ENCODE data around the gene SRL. TPM values are rescaled to one million over a fixed set of nuclear protein-coding genes. Genes with fewer than 3 reads are reported as not detected.
A peak's percentile ranks its signal among the peaks of the same experiment; 100 is the strongest.

SRL gene
- total and polyA plus RNA-seq, 2 of the 13 experiments (the other 11 are each of a cell fraction or from before 2014, with no cell fraction given) = 0.05 TPM; not detected in 1

- TF ChIP-seq MNT (IDR thresholded peaks at IDR 0.05) (no peak), ZNF451 (CRISPR knock-in tag; IDR thresholded peaks at IDR 0.05) (no peak), AKAP8 (CRISPR knock-in tag; IDR thresholded peaks at IDR 0.05) (no peak), ZNF770 (CRISPR knock-in tag; IDR thresholded peaks at IDR 0.05) (no peak), UBTF (CRISPR knock-in tag; IDR thresholded peaks at IDR 0.05) (peak; percentile 23; the same call in 1 of the 2 replicates), ZBTB3 (CRISPR knock-in tag; IDR thresholded peaks at IDR 0.05; ENCODE audit: borderline replicate concordance, low read depth) (no peak; the same call in 1 of the 2 replicates), KDM5B (CRISPR knock-in tag; IDR thresholded peaks at IDR 0.05; ENCODE audit: borderline replicate concordance) (no peak), RFX3 (CRISPR knock-in tag; IDR thresholded peaks at IDR 0.05) (no peak), ZNF234 (CRISPR knock-in tag; conservative IDR thresholded peaks at IDR 0.05) (no peak), PRMT3 (CRISPR knock-in tag; IDR thresholded peaks at IDR 0.05; ENCODE audit: borderline replicate concordance, low read depth) (no peak), ZNF768 (CRISPR knock-in tag; IDR thresholded peaks at IDR 0.05) (no peak), RAD21 (CRISPR knock-in tag; IDR thresholded peaks at IDR 0.05) (no peak)
- TF ChIP-seq, protein P1, sequence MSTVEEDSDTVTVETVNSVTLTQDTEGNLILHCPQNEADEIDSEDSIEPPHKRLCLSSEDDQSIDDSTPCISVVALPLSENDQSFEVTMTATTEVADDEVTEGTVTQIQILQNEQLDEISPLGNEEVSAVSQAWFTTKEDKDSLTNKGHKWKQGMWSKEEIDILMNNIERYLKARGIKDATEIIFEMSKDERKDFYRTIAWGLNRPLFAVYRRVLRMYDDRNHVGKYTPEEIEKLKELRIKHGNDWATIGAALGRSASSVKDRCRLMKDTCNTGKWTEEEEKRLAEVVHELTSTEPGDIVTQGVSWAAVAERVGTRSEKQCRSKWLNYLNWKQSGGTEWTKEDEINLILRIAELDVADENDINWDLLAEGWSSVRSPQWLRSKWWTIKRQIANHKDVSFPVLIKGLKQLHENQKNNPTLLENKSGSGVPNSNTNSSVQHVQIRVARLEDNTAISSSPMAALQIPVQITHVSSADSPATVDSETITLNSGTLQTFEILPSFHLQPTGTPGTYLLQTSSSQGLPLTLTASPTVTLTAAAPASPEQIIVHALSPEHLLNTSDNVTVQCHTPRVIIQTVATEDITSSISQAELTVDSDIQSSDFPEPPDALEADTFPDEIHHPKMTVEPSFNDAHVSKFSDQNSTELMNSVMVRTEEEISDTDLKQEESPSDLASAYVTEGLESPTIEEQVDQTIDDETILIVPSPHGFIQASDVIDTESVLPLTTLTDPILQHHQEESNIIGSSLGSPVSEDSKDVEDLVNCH (CRISPR knock-in tag; IDR thresholded peaks at IDR 0.05) = no peak
- TF ChIP-seq, protein P2, sequence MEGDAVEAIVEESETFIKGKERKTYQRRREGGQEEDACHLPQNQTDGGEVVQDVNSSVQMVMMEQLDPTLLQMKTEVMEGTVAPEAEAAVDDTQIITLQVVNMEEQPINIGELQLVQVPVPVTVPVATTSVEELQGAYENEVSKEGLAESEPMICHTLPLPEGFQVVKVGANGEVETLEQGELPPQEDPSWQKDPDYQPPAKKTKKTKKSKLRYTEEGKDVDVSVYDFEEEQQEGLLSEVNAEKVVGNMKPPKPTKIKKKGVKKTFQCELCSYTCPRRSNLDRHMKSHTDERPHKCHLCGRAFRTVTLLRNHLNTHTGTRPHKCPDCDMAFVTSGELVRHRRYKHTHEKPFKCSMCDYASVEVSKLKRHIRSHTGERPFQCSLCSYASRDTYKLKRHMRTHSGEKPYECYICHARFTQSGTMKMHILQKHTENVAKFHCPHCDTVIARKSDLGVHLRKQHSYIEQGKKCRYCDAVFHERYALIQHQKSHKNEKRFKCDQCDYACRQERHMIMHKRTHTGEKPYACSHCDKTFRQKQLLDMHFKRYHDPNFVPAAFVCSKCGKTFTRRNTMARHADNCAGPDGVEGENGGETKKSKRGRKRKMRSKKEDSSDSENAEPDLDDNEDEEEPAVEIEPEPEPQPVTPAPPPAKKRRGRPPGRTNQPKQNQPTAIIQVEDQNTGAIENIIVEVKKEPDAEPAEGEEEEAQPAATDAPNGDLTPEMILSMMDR (CRISPR knock-in tag; IDR thresholded peaks at IDR 0.05) = 0 out of 2 replicates have a peak, but pooled peaks have one; percentile 19
These were observed 48.5 kb upstream of the SRL start (continued) for GRCh38 chr16:4290236-4290830.

Data from HepG2 (cell line).